ENCODE measurements around the gene KLC4.
A peak's percentile ranks its signal among the peaks of the same experiment; 100 is the strongest.

Gene KLC4

GRCh38 chr6:43053545-43054205 lies 5.8 kb upstream of the KLC4 start, which contains the start of gene CUL7:
Gene CUL7, minus strand, starts transcription at chr6:43053851. Its CDS starts 1,063 bp downstream, at chr6:43052788.
- Histone ChIP-seq H3K27me3 (ENCODE audit: low read depth, low read length) (no peaks in the 10 kb centered on the region), H3K9me3 (ENCODE audit: insufficient read depth, low read length) (no peaks in the 10 kb centered on the region), H3K27ac (ENCODE audit: low read length) (peak within 1 kb of the TSS; percentile 42), H4K20me1 (ENCODE audit: insufficient read depth, low read length) (no peaks in the 10 kb centered on the region), H3K36me3 (replicated peaks; ENCODE audit: low read depth, low read length) (peaks cover 37% of the 10 kb centered on the region), H3K79me2 (ENCODE audit: low read length) (peaks cover 28% of the 10 kb centered on the region), H3K4me3 (ENCODE audit: low read length) (peak within 1 kb of the TSS; percentile 87), H3K9ac (ENCODE audit: low read length) (peak within 1 kb of the TSS; percentile 90), H2AFZ (ENCODE audit: low read depth, low read length) (peak within 1 kb of the TSS; percentile 53; the same call in 1 of the 2 replicates), H3K4me1 (ENCODE audit: low read length) (peaks cover 21% of the 10 kb centered on the region), H3K4me2 (ENCODE audit: low read length) (peak within 1 kb of the TSS; percentile 84)
- TF ChIP-seq EZH2phosphoT487 (IDR thresholded peaks at IDR 0.05; ENCODE audit: low read depth), result no peak
- TF ChIP-seq, protein P1, sequence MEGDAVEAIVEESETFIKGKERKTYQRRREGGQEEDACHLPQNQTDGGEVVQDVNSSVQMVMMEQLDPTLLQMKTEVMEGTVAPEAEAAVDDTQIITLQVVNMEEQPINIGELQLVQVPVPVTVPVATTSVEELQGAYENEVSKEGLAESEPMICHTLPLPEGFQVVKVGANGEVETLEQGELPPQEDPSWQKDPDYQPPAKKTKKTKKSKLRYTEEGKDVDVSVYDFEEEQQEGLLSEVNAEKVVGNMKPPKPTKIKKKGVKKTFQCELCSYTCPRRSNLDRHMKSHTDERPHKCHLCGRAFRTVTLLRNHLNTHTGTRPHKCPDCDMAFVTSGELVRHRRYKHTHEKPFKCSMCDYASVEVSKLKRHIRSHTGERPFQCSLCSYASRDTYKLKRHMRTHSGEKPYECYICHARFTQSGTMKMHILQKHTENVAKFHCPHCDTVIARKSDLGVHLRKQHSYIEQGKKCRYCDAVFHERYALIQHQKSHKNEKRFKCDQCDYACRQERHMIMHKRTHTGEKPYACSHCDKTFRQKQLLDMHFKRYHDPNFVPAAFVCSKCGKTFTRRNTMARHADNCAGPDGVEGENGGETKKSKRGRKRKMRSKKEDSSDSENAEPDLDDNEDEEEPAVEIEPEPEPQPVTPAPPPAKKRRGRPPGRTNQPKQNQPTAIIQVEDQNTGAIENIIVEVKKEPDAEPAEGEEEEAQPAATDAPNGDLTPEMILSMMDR (IDR thresholded peaks at IDR 0.05; ENCODE audit: low read depth, low read length), result no peak

GRCh38 chr6:43054206-43054943 lies 5.1 kb upstream of the KLC4 start:
- Histone ChIP-seq H3K9me3 (ENCODE audit: insufficient read depth, low read length) (no peaks in the 10 kb centered on the region), H3K4me3 (ENCODE audit: low read length) (peak overlapping the region; percentile 87), H2AFZ (ENCODE audit: low read depth, low read length) (no peak overlapping the region), H3K9ac (ENCODE audit: low read length) (peak overlapping the region; percentile 90), H3K27me3 (ENCODE audit: low read depth, low read length) (no peaks in the 10 kb centered on the region), H3K79me2 (ENCODE audit: low read length) (peaks cover 33% of the 10 kb centered on the region), H3K4me1 (ENCODE audit: low read length) (peaks cover 21% of the 10 kb centered on the region), H3K36me3 (replicated peaks; ENCODE audit: low read depth, low read length) (peaks cover 32% of the 10 kb centered on the region), H4K20me1 (ENCODE audit: insufficient read depth, low read length) (no peaks in the 10 kb centered on the region), H3K27ac (ENCODE audit: low read length) (peak overlapping the region; percentile 42), H3K4me2 (ENCODE audit: low read length) (peak overlapping the region; percentile 61)
- TF ChIP-seq EZH2phosphoT487 (IDR thresholded peaks at IDR 0.05; ENCODE audit: low read depth), result no peak
- TF ChIP-seq, protein P1 (IDR thresholded peaks at IDR 0.05; ENCODE audit: low read depth, low read length), result no peak

DNA sequence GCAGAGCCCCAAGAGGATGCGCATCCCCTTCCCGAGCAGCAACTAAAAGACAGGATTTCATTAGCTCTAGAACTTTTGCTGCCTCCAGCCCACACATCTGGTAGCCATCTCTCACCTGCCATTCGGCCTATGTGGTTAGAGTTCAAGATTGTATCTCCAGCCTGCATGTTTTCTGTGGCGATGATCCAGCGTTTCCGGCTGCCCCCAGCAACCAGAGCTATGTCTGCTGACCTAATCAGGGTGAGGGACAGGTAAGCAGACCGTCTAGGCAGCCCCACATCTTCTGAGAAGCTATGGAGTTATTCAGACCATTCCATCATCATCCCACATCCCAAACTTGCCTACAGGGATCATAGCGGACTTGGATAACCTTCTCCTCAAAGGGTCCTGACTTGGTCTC lies 3.5 kb upstream of the KLC4 start:
- H2AFZ ChIP-seq (ENCODE audit: low read depth, low read length), result no peak overlapping the region
- peaks cover 24% of the 10 kb centered on the region for H3K4me1 ChIP-seq (ENCODE audit: low read length)
- no peaks in the 10 kb centered on the region for H3K27me3 ChIP-seq (ENCODE audit: low read depth, low read length)
- no peak overlapping the region for H3K4me2 ChIP-seq (ENCODE audit: low read length)
- peaks cover 19% of the 10 kb centered on the region for H3K36me3 ChIP-seq (replicated peaks; ENCODE audit: low read depth, low read length)
- H3K79me2 ChIP-seq (ENCODE audit: low read length), result peaks cover 33% of the 10 kb centered on the region
- no peak overlapping the region for H3K4me3 ChIP-seq (ENCODE audit: low read length)
- no peak overlapping the region for H3K9ac ChIP-seq (ENCODE audit: low read length)
- no peaks in the 10 kb centered on the region for H4K20me1 ChIP-seq (ENCODE audit: insufficient read depth, low read length)
- TF ChIP-seq, protein P1 (IDR thresholded peaks at IDR 0.05; ENCODE audit: low read depth, low read length), result no peak
- TF ChIP-seq EZH2phosphoT487 (IDR thresholded peaks at IDR 0.05; ENCODE audit: low read depth), result no peak
- H3K27ac ChIP-seq (ENCODE audit: low read length), result no peak overlapping the region
- no peaks in the 10 kb centered on the region for H3K9me3 ChIP-seq (ENCODE audit: insufficient read depth, low read length)

DNA sequence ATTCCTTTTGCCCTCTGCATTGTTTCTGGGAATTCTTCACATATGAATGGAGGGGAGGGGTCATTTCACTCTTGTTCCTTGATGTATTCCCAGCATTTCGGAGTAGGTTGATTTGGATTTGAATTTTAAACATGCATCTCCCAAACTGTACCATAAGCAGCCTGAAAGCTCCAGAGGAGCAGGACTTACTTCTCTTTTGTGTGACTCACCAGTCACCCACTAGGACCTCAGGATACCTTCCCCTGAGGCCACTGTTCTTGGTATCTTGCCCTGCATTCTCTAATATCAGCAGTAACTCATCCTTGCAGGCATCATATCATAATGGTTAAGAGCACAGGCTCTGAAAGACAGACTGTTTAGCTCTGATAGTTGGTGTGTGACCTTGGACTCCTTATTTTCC lies 900 bp upstream of the KLC4 start:
- no peak for TF ChIP-seq EZH2phosphoT487 (IDR thresholded peaks at IDR 0.05; ENCODE audit: low read depth)
- TF ChIP-seq, protein P1 (IDR thresholded peaks at IDR 0.05; ENCODE audit: low read depth, low read length), result no peak
- Histone ChIP-seq H3K9me3 (ENCODE audit: insufficient read depth, low read length) (no peaks in the 10 kb centered on the region), H3K9ac (ENCODE audit: low read length) (peak overlapping the region; percentile 72), H3K4me2 (ENCODE audit: low read length) (peak overlapping the region; percentile 96), H4K20me1 (ENCODE audit: insufficient read depth, low read length) (no peaks in the 10 kb centered on the region), H3K27me3 (ENCODE audit: low read depth, low read length) (no peaks in the 10 kb centered on the region), H3K36me3 (replicated peaks; ENCODE audit: low read depth, low read length) (peaks cover 16% of the 10 kb centered on the region), H3K27ac (ENCODE audit: low read length) (peak overlapping the region; percentile 3; the same call in 1 of the 2 replicates), H3K79me2 (ENCODE audit: low read length) (peaks cover 18% of the 10 kb centered on the region), H3K4me1 (ENCODE audit: low read length) (peaks cover 17% of the 10 kb centered on the region), H2AFZ (ENCODE audit: low read depth, low read length) (no peak overlapping the region), H3K4me3 (ENCODE audit: low read length) (peak overlapping the region; percentile 76)

All from OCI-LY3 (cell line).